A549 (cell line): ENCODE measurements around the gene SUOX.

Source experiments
- CHD4 ChIP-seq: fragments of 200-600 bp; sonication (generic); IDR thresholded peaks from 2 replicates; pipeline ENCODE4 v1.6.1; 2016; ENCODE audit warnings: antibody characterized with exemption, mild to moderate bottlenecking, borderline replicate concordance
- CTCF ChIP-seq: fragments of >200 bp; sonication (Bioruptor Twin); formaldehyde crosslinking; IDR thresholded peaks from 3 replicates; pipeline ENCODE4 v1.5.1; 2016
- EP300 ChIP-seq, 2 experiments: fragments of >200 bp; sonication (Bioruptor Twin); formaldehyde crosslinking; IDR thresholded peaks; 2 replicates in 1 of 2; 3 replicates in 1 of 2; pipeline ENCODE4 v1.6.1; 2016 to 2017
- PHF8 ChIP-seq: fragments of 200-600 bp; sonication (generic); IDR thresholded peaks from 2 replicates; pipeline ENCODE4 v1.6.1; 2016; ENCODE audit warnings: low read depth, mild to moderate bottlenecking, antibody characterized with exemption, moderate library complexity, borderline replicate concordance
- POLR2A ChIP-seq: IDR thresholded peaks from 2 replicates; pipeline ENCODE4 v1.6.1; 2012; ENCODE audit warnings: mild to moderate bottlenecking, low read length
- TF ChIP-seq, protein P1 (sequence below): IDR thresholded peaks from 2 replicates; pipeline ENCODE4 v1.6.1; 2012

DNA sequence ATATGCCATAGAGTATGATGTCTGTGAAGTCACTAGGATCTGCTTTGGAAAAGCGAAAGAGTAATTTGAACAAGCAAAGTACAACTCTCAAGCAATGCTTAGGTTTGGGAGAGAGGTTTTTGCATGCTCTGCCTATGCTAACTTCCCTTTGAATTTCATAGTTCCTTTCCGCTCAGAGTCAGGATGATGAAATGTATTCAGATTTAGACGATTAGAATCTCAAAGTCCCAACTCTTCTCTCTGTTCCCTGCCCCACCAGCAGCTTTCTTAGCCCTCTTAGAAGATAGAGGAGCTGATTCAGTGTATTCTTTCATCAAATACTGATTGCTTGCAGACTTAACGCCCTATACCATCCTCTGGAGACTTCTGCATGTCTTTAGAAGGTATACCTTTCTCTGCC, 11.7 kb upstream of the SUOX start:
- TF ChIP-seq POLR2A (no peak), CTCF (no peak), PHF8 (no peak), EP300 (IDR thresholded peaks at IDR 0.05) (no peak), CHD4 (no peak)
- TF ChIP-seq, protein P1, sequence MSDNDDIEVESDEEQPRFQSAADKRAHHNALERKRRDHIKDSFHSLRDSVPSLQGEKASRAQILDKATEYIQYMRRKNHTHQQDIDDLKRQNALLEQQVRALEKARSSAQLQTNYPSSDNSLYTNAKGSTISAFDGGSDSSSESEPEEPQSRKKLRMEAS, result no peak
